HG02870 (cell line): ENCODE data around the gene PTPRK.

Experiments
- ATAC-seq: cut with Tn5 transposase; IDR thresholded peaks from one replicate; pipeline ENCODE4 v1.9.1; 2021; ENCODE audit warnings: mild to moderate bottlenecking, moderate library complexity; ENCODE audit not compliant: unreplicated experiment

Gene PTPRK

DNA sequence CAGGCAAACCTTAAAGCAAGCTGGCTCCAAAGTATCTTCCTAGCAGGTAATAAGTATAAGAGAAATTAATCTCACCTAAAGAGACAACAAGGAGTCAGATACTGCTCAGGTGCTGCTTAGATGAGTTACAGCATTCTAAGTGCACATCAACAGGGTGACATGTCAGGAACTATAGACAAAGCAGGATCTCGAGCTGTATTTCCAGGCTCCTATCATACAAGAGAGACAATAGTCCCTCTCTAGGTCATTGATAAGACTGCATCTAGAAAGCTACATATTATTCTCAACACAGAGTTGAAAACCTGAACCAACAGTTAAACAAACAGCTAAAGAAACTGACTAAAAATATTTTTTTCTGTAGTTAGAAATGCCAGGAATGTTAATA, 3.9 kb downstream of the PTPRK start:
- no peak for ATAC-seq

DNA sequence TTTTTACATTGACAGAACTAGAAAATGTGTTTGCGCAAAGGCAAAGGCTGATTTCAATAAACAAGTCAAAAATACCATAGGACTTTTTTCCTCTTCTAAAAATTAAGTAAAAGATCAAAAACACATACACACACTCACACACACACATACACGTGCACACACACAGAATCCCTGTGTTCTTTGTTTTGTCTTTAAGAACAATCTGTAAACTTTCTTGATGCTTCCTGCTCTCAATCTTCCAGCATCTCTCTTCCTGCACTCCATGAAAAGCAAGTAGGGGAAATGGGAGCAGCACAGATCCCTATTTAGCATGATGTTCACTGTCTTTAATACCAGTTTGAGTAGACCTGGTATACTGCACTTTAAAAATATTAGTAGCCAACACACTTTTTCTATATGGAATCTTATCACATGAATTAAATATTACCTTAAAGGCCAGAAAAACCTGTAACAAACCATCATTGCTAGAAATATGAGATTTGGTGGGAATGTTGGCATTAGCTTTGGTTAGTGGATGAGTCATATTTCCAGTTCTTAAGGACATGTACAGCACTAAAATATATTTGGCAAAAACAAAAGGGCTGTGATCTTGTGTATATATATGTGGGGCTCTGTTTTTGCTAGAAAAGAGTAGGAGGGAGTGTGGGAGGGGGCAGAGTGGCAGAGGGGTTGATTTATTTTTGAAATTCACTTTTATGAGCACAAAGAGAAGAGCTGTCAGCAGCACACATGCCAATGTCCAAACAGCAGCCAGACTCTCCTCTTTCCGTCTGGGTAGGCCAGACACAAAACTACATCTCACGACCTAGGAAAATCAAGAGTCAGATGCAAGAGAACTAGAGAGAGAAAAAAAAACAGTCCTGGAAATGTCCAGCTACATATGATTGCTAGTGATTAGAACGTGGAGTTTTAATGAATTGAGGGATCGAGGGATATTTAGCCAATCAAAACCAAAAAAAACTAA, 4.6 kb downstream of the PTPRK start:
- no peak for ATAC-seq

DNA sequence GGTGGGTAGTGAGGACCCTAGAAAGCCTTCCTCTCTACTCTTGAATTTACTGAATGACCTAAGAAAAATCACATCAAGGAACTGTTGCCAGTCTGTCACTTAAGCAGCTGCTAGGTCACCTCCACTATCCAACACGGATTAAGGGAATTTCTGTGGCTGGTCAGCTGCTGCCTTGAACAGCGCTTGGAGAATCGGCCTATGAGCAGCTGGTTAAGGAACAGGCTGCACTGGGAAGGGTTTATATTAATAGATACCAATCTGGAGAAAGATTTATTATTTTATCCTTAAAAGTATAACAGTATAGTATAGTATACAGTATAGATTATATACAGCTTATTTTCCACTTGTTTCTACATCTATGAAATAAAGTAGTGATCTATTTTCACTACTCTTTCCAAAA, 6.5 kb downstream of the PTPRK start:
- no peak for ATAC-seq

DNA sequence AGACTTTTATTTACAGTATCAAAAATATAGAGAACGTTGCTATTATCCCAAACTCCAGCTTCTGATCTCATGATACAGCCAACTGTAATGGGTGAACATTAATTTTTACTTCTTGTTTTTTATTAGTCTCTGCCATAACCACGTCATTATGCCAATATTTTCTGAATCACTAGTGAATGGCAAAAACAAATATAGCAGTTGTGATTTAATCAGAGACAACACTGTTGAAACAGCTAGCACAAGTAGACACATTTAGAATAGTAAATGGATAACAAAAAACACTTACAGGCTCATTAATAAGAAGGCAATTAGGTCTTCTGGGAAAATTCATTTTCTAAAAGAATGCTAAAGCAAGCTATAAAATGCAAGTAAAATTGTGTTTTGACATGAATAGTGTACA, 8.1 kb downstream of the PTPRK start:
- ATAC-seq = no peak

DNA sequence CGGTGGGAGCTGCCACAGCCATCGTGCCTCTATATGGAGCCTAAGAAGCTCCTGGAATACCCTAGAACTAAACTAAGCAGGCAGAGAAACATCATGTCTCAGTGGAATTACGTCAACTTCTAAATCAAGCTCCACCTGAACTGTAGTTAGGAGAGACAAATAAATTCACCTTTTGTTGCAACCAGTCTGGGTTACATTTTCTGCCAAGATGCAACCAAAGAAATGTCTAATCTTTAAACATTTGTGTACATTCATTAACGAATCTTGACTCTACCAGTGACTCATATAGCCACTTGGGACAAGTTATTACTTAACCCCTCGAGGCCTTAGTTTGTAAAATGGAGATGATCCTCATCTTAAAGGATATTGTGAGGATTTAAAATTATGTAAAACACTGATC, 8.9 kb downstream of the PTPRK start:
- no peak for ATAC-seq

DNA sequence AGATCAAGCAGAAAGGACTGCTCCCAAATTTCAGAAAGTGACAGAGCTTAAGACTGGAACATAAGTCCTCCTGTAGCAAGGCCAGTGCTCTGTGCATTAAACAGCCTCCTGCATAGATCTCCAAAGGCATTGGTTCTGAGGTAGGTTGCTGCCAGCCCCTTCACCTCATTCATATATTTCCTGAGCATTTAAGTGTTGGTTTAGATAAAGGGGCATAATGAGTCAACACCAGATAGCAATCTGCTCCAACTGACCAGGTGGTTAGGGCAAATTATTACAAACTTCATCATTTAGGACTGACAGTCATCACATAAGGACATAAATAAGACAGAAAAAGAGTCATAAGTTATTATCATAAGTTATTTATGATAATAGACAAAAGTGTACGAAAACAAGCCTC, 10.7 kb downstream of the PTPRK start:
- no peak for ATAC-seq

DNA sequence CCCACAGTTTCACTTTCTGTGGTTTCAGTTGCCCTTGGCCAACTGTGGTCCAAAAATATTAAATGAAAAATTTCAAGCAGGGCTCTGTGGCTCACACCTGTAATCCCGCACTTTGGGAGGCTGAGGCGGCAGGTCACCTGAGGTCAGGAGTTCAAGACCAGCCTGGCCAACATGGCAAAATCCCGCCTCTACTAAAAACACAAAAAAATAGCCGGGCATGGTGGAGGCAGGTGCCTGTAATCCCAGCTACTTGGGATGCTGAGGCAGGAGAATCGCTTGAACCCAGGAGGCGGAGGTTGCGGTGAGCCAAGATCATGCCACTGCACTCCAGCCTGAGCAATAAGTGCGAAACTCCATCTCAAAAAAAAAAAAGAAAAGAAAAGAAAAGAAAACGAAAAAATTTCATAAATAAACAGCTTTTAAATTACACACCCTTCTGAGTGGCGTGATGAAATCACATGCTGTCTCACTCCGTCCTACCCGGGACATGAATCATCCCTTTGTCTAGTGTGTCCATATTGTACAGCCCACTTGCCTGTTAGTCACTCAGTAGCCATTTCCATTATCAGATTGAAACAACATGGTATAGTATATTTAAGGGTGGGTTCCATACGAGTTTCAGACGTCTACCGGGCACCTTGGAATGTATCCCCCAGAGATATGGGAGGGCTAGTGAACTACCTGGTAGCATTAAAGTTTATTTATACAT, 11.7 kb downstream of the PTPRK start:
- no peak for ATAC-seq

DNA sequence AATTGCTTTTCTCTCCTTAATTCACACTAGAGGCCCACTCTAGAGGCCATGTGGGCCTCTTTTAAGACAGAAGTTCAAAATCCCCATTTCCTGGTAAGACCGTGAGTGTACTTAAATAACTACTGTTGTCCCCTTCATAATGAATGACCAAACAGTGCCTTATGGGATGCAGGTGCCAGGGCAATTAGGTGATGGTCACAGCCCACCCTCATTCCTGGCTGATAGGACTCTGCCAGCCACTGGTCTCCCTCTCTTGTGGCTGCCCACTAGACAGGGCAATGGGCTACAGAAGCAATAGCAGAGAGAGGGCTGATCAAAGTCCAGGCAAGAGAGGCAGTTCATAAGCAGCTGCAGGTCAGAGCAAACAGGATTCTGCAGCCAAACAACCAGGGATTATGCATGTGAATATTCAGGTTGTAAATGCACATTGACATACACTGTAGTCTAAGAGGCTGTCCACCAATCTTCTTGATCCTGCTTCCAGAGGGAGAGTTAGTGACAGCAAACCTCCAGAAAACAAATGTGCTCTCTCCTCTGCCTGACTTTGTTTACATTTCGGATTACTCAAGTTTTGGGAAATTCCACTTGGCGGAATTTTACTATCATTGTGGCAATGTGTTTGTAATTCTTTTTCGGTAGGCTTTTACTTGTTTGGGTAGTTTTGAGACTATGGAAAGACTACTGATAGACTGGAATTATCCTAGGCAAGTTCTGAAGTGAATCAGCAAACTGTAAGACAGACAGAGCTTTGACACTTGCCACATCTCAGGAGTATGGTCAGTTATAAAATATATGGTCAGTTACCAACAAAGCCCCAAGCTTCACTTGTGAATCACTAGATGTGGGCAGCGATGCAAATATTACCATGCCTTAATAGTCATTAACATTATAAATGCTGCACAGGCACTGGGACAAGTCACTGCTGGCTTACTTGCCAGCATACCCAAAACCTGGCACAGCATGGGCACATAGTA, 12.8 kb downstream of the PTPRK start:
- no peak for ATAC-seq

DNA sequence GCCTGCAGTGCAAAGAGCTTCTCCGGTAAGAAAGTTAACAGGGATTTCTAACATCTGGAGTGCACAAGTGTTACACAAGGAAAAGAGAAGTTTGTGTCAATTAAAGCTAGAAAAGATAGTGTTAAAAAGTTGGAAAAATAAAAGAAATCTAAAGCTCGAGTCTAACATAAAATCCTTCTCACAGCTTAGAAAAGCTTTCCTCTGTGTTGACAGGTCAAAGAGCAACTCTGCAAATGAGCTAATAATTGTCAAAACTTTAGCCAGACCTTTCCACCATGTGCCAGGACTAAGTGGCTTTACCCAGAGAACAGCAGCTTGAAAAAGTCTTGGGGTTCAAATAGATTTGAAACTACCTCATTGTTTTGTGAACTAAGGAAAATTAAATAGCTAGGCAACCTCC, 14.8 kb downstream of the PTPRK start:
- no peak for ATAC-seq

DNA sequence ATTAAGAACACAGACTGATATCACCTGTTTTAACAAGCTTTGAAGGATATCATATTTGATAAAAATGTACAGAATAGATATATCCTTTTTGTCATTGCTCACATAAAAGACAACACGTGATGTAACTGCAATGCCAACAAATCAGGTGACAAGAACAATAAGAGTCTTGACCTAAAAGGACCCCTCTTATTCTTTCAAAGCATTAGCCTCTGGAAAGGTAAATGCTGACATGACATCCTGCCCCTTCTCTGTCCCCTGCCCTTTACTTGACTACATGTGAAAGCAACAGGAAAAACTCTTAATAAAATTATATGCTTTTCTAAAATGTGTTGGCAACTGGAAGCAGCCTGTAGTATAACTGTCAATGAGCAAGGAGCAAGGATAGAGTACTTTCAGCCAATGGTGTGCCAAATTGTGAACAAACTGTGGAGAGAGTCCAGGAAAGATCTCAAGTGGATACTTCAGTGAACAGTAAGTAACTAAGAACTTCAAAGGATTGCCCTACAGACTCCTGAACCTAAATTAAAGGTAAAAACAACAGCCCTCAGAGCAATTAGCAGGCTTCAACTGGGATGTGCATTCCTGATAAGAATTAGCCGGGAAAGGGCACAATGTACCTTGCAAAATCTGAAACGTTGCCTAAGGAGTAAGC, 16.3 kb downstream of the PTPRK start:
- no peak for ATAC-seq

DNA sequence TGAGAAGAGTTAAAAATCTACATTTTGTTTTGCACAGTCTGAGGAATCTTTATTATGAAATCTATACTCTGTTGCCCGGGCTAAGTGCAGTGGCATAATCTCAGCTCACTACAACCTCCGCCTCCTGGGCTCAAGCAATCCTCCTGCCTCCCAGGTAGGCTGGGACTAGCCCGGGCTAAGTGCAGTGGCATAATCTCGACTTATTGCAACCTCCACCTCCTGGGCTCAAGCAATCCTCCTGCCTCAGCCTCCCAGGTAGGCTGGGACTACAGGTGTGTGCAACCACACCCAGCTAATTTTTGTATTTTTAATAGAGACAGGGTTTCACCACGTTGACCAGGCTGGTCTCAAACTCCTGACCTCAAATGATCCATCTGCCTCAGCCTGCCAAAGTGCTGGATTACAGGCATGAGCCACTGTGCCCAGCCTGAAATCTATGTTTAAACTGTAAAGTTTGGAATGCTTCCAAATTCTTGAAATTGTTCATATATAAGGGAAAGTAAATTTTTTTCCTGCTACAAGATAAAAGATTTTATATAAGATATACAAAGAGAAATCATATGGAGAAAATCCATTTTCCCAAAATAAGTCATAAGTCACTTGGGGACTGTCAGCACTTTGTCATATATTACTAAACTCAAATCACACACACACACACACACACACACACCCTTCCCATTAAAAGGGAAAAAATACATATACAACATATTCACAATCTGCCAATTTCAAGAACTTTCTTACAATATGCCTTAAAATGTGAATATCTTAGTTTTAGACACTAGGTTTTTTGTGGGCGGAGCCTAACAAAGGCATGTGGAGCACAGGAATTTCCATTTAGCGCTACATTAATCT, 19.4 kb downstream of the PTPRK start:
- ATAC-seq = no peak

DNA sequence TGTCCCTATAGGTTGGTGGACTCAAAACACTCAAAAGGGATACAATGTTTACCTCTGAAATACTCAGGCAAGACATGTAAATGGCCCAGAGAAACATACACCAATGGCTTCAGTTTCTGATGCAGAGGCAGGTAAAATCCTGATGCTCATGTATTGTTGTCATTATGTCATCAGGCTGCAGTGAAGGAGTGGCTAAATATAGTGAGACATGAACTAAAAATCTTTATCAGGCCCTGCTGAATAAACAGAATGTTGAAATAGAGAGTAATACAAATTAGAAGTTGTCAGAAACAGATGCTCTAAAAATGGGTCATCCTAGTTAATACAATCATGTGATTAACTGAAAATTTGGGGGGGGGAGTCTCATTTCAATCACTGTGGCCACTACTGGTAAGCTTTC, 20.4 kb downstream of the PTPRK start:
- no peak for ATAC-seq

DNA sequence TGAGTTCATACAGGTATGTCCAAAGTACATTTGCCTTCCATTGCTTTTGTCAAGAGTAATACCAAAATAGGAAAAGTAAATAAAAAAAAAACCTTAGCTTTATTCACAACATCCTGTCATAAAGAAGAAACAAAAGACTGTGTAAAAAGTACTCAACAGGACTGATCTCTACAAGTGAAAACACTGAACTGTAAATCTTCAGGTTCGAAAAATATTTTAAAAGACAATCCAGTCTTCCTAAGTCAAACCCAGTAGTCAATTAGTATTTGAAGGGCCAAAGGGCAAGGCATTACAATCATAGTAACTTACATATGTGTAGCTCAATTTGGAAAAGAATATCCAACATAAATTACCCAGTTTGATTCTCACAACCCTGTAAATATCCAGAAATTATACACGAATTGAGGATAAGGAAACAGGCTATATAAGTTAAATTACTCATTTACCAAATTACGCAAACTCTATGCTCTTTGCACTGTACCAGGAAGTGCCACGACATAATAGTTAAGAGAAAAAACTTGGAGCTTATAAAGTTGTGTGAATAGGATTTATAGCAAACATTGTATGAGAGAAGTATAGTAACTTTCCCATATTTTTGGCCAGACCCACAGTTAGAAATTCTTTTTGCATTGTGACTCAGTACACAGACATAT, 21.2 kb downstream of the PTPRK start:
- ATAC-seq = no peak

DNA sequence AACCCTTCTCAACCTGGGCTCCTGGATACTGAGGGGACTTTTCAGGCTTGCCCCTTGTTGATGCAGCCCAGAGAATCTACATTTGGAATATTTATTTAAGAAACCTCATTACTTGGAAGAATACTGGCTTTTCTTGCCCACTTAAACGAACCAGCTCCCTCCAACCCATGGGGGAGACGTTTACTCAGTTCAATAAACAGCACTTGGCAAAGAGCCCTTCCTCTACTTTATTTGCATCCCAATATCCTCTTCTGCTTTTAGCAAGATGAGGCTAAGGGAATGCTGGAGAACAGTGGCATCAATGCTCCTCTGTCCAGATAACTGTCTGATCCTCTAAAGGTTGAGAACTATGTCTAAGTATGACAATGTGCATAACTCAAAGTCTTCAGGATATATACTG, 22.2 kb downstream of the PTPRK start:
- ATAC-seq = no peak

DNA sequence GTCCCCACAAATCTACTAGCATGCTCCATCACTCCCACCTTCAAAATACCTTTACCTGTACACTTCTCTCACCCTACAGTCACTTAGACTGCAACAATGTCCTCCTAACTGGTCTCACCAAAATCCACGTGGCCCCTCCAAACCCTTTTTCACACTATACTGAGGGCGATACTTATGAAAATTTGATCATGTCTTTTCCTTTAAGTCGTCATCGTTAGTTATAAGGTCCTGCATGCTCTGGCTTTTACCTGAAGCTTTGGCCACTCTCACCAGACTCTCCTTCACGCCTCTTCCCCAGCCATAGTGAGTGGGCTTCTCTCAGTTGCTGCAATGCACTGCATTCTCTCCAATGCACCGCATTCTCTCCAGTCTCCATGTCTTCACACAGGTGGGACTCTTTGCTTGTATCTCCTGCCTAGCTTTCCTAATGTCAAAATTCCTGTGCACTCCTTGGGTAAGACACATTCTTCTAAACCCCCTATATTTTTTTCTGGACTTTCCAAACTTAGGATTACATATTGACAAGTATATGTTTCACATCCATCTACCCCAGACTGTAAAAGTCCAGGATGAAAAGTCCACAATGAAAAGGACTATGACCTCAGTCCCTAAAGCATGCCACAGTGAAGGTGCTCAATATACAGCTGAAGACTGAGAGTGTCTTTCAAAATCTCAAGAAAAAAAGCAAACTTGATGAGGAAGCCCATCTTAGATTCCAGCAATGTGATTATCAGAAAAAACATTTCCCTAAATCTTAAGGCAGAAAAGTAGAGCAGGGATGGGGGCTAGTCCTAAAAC, 24.7 kb downstream of the PTPRK start:
- ATAC-seq = no peak

DNA sequence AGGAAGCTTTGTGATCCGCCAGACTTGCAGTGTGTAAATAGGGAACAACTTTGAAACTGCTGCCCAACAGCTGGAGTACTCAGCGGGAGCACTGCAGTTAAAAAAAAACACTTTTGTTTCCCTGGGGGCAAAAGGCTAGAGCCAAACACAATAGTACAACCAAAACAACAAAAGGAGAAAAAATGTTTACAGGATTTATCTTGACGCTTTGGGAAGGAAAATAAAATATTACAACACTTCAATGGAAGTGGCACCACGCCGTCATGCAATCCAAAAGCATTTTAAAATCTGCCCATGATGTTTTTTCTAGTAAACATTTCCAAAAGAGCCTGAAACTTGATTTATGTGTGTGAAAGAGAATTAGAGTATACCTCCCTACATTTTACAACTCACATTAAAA, 26.0 kb downstream of the PTPRK start:
- ATAC-seq = no peak

DNA sequence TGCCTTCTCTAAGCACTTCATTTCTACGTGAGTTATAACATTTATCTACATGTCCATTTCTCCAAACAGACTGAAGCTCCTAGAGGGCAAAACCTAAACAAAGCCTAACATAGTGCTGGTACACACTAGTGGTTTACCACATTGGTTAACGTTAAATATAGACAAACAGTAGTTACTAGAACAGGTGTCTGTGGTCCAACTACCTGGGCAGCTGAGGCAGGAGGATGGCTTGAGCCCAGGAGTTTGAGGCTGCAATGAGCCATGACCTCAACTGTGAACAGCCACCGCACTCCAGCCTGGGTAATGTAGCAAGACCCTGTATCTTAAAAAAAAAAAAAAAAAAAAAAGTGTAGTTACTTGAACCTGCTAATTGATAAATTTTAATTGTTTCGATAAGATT, 26.5 kb downstream of the PTPRK start:
- peak; percentile 39 for ATAC-seq

DNA sequence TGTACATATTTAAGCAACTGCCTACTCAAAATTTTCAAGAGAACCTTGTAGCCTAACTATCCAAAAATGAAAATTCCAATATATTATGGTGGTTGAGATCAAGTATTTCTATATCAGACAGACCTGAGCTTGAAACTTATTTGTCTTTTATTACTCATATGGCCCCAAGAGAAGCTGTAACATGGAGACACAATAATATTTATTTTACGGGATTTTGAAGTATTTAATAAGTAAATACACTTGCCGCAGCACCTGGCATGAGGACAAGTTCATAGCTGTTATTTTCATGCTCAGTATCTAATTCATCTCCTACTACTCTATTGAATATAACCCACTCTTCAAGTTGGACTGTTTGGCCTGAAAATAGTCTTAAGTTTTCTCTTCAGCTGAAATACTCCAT, 28.0 kb downstream of the PTPRK start:
- ATAC-seq = no peak
